ENCODE data around the gene BIN1.

Gene BIN1

DNA sequence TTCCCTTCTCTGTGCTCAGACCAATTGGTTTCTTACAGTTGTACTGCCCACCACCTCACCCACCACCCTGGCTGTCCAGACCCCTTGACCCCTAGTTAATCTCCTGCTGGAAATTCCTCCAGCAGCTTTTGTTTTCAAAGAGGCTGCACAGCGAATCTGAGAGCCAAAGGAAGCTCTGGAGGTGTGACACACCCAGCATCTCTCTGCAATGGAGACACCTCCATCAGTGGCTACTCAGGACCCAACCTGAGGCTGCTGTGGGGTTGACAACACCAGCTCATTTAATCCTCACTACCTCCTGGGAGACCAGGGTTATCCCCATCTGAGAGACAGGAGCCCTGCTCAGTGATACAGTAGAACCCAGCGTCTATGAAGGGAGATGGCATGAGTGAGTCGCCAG is 86.4 kb downstream of the BIN1 start:
- DNase-seq (ENCODE audit: low read depth) = no peak

DNA sequence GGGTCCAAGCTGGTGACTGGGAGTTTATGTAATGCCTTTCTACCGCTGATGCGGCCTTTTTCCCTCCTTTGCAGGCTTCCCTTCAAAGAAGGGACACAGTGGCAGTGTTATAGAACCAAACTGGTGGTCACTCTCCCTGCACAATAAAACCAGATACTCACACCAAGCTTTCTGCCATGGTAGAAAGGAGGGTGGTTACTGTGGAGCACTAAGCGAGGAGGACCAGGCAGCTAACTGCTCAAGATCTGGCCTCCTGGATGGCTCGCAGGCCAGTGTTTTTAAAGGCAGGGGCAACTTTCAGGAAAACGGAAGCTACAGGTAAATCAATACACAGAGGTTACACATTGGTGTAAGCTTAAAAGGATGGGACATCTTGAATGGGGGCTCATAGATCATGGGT is 89.4 kb downstream of the BIN1 start:
- no peak for DNase-seq (ENCODE audit: low read depth)

DNA sequence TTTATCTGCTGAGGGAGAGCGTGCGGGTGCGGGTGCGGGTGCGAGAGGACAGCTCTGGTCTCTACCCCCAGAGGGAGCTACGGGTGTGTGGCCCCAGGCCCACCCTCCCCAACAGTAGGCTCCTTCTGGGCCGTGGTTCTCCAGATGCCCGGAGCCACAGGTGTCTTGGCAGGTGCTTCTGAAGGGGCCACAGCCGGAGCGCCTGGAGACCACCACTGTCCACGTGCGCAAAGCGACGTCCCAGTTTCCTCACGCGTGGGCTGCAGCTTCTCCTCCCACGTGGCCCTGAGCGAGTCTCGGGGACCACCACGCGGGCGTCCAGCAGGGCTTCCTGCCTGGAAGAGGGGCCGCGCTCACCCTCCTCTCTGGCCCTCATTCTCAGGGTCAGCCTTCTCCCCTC is 90.6 kb downstream of the BIN1 start:
- DNase-seq (ENCODE audit: low read depth) = no peak

DNA sequence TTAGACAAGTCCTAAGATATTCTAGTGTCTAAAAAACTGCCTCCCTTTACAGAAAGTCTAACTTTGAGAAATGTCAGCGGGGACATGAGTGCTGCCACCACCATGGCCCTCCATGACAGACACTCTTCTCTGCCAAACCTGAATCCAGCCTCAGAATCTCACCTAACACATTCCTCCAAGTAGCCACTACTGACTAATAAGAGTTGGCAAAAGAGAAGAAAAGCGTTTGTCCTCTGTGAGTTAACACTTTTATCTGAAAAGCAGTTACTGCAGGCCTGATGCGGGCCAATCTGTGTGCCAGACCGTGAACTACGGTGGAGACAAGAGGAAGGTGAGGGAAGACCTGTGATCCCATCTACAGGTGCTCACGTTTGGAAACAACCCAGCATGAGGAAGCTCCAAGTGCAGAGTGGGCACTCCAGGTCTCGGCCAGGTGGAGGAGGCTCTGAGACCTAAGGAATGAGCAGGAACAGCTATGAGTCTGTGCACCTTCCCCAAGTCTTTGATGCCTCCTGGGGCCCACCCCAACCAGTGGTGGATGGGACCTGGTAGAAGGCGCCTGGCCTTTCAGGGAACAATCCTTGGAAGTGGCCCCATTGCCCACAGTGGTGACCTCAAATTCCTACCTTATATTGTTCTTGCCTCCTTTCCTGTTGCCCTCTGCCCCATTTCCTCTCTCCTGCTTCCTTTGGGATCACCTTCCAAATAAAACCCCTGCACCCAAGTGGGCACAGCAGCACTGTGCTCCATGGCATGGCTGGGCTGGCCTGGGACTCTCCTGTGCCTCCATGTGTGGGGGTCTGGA is 91.6 kb downstream of the BIN1 start:
- DNase-seq (ENCODE audit: low read depth) = peak; percentile 34

DNA sequence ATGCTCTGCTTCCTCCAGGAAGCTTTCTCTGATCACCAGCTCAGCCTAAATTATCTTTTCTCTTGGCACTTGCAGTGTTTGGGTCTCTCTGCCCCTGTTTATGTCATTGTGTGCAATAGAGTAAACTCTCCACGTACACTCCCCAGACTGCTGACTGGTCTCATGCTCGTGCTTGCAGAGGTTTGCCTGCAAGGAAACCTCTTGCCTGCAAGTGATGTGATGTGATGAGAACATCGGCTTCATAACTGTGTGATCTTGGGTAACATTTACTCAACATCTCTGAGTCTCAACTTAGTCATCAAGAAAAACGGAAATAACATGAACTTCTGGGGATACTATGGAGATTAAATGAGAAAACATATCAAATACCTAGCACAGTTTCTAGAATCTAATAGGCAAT is 92.3 kb downstream of the BIN1 start:
- DNase-seq (ENCODE audit: low read depth) = peak; percentile 99

DNA sequence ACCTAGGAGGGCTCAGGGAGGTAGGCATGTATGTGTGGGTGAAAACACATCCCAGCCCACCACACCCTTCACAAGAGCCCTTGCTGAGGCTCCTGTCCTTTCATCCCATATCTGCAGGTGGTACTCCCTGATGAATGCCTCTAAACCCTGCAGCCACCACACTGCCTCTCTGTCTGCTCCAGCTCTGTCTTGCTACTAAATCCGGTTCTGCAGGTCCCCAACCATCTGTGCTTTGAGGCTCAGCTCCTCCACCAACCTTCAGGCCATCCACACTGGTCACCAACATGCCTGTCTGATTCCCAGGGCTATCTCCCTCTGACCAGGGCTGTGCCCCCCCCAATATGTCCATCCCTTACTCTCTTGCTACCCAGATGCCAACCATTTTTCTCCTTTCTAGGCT is 92.7 kb downstream of the BIN1 start:
- DNase-seq (ENCODE audit: low read depth) = no peak

DNA sequence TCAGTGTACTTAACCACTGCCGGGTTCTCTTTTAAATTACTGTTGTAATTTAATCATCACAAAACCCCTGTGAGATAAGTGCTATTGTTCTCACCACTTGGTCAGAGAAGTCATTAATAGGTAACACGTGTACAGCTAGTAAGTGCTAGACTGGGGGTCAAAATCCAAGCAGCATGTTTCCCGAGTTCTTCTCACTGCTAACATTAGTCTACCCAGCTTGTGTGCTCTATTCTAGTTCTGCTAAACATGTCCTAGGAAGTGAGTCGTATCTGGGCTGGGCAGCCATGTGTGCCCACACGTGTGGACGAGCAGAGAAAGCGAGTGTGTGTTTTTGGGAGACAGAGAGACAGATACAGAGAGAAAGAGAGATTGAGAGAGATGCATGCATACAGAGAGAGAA is 94.1 kb downstream of the BIN1 start:
- DNase-seq (ENCODE audit: low read depth) = no peak

DNA sequence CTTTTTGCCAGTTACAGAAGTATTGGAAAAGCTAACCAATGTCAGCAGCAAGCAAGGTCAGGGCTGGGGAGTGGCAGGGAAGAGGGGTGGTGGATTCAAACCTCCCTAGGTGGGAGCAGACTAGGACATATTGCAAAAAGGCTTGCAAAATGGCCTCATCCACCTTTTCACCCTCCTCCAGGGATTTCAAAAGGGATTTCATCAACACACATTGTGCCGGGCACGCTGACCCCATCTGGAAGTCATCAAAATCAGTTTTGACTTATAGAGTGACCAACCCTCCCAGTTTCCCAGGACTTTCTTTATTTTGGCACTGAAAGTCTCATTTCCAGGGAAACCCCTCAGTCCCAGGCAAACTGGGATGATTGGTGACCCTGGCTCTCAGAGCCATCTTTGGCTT is 94.7 kb downstream of the BIN1 start:
- DNase-seq (ENCODE audit: low read depth) = peak; percentile 66

DNA sequence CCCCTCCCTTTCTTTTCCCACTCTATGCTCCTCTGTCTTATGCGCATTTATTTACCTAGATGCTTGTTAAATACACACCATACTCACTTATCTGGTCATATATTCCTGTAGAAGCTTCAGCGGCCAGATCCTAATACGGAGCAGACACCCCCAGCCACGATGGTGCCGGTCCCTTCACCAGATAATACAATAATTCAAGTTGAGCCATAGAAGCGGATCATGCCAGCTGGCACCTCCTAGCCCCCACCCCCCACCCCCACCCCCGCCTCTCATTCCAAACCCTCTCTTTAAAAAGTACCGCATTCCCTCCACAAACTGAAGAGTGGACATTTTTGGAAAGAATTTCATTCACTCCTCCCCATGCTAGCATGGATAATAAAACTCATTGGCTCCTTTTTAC is 95.2 kb downstream of the BIN1 start:
- DNase-seq (ENCODE audit: low read depth) = no peak

DNA sequence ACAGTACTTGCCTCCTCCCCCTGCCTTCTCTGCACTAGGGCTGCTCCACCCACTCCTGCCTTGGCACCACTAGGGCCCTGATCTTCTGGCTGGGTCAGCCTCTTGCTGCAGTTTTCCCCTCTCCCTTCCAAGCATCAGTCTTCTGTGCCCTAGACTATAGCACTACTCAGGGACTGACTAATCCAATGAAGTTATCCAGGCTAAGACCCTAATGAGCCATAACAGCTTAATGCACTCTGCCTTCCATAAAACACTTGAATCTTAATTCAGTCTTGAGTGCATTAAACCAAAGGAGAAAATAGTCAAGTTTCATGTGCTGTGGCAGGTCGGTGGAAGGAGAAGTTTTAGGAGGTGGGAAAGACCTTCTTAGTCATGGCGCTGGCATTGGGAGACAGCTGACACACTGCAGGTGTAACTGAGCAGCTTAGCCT is 95.7 kb downstream of the BIN1 start:
- no peak for DNase-seq (ENCODE audit: low read depth)

DNA sequence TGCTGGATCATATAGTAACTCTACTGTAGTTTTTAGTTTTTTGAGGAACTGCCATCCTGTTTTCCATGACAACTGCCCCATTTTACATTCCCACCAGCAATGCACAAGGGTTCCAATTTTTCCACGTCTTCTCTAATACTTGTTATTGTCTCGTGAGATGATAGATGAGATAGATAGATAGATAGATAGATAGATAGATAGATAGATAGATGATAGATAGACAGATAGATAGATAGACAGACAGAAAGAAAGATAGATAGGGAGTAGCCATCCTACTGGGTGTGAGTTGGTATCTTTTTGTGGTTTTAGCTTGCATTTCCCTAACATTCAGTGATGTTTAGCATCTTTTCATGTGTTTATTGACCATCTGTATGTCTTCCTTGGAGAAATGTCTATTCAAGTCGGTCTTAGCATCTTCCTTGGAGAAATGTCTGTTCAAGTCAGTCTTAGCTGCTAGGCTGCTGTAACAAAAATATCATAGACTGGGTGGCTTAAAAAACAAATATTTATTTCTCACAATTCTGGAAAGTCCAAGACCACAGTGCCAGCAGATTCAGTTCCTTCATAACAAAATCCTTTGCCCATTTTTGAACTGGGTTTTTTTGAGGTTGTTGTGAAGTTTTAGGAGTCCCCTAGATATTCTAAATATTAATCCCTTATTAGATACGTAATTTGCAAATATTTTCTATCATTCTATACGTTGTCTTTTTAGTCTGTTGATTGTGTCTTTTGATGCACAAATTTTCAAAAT is 98.5 kb downstream of the BIN1 start:
- no peak for DNase-seq (ENCODE audit: low read depth)

DNA sequence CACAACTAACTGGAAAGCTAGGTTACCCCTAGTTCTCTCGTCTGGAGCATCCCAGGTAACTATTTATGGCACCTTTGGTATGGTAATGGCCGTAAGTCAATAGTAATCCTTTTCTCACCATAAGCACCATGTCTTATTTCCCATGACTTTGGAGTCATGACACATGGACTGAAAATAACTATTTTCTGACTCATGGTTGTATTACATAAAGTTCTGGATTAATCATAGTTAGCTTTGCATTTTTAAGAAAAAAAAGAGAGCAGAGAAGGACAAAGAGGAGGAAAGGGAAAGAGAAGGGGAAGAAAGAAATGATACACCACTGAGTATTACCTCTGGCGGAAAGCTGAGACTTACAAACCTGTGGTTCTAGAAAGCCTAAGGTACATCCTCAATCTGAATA is 99.3 kb downstream of the BIN1 start:
- DNase-seq (ENCODE audit: low read depth) = peak; percentile 82

DNA sequence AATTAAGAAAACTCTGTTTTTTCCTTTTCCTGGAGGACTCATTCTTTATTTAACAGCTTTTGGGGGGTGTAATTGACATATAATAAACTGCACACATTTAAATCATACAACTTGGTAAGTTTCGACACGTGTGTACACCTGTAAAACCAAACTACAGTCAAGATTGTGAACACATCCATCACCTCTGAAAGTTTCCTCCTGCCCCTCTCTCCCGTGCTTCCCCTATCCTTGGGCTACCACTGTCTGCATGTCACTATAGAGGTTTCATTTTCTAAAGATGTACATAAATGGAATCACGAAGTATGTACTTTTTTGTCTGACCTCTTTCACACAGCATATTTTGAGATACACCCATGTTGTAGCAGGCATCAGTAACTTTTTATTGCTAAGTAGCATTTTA is 100.0 kb downstream of the BIN1 start:
- no peak for DNase-seq (ENCODE audit: low read depth)

DNA sequence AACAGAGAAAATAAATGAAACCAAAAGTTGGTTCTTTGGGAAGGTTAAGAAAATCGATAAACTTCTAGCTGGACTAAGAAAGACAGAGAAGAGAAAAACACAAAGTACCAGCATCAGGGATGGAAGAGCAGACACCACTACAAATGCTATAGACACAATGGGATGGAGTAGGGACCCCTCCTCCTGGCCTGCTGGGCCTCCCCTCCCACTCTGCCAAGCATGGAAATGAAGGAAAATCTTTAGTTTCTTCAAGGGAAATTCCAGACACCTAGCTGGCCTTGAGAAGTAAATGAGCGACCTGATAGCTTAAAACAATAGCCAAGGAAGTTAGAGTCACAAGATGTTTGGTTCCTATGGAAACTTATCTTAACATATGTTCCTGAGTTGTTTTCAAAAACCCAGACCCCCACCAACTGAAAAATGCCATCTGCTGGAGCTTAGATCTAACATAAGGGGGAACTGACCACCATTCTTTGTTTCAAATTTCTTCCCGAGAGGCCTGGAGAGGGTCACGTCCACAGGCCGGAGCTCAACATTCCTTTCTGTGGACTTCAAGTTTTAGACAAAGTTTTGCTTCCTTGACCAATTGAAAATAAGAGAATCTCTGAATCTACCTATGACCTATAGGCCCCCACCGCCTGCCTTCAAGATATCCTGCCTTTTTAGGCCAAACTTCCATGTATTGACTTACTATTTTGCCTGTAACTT is 101.9 kb downstream of the BIN1 start:
- no peak for DNase-seq (ENCODE audit: low read depth)

DNA sequence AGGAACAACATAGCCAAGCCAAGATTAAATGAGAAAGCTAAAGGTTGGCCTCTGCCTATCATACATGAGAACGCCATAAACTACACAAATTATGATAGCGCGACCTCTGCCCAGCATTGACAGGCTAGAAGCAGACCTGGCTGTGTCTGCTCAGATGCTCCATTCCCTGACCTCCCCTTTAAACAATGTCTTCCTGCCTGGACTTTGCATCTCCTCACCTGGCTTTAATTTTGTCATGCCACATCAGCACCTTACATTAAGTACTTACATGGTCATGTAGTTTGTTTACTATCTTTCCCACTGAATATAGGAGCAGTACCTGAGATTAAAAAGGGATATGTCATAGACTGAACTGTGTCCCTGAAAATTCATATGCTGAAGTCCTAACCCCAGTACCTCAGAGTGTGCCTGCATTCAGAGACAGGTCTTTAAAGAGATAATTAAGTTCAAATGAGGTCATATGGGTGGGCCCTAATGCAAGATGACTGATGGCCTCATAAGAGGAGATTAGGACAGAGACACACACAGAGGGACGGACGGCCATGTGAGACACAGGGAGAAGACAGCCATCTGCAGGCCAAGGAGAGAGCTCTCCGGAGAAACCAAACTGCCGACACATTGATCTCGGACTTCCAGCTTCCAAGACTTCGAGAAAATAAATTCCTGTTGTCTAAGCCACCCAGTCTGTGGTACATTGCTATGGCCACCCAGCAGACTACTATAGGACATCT is 103.7 kb downstream of the BIN1 start:
- no peak for DNase-seq (ENCODE audit: low read depth)

DNA sequence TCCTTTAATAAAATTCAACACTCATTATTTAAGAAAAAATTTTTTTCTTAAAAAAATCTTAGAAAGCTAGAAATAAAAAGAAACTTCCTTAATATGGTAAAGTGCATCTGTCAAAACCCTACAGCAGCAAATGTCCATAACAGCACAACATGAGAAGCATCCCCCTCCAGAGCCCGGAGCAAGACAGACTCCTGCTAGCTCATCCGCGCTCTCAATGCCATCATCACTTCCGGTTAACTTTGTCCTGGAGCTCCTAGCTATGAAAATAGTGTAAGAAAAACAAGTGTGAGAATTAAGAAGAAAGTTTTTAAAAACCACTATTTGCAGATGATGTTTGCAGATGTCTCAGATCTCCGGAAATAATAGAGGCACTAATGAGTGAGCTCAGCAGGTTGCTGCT is 105.2 kb downstream of the BIN1 start:
- DNase-seq (ENCODE audit: low read depth) = no peak

DNA sequence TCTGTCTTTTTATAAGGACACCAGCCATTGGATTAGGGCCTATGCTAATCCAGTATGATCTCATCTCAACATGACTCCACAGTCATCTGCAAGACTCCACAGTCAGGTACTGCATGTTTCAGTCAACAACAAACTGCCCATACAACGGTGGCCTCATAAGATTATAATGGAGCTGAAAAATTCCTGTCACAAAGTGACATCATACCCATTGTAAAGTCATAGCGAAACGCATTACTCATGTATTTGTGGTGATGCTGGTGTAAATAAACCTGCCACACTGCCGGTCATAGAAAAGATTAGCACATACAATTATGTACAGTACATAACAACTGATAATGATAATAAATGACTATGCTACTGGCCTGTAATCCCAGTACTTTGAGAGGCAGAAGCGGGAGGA is 106.0 kb downstream of the BIN1 start:
- peak; percentile 74 for DNase-seq (ENCODE audit: low read depth)

DNA sequence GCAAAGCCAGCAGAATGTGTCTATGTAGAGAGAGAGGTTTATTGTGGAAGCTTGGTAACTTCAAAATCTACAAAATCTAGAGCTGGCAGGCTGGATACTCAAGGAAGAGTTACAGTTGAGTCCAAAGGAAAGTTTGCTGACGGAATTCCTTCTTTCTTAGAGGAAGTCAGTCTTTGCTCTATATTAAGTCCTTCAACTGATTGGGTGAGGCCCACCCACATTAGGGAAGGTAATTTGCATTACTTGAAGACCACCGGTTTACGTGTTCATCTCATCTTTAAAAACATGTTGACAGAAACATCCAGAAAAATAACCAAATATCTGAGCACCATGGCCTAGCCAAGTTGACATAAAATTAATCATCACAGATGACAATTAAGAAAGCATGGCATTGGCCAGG is 106.8 kb downstream of the BIN1 start:
- no peak for DNase-seq (ENCODE audit: low read depth)

DNA sequence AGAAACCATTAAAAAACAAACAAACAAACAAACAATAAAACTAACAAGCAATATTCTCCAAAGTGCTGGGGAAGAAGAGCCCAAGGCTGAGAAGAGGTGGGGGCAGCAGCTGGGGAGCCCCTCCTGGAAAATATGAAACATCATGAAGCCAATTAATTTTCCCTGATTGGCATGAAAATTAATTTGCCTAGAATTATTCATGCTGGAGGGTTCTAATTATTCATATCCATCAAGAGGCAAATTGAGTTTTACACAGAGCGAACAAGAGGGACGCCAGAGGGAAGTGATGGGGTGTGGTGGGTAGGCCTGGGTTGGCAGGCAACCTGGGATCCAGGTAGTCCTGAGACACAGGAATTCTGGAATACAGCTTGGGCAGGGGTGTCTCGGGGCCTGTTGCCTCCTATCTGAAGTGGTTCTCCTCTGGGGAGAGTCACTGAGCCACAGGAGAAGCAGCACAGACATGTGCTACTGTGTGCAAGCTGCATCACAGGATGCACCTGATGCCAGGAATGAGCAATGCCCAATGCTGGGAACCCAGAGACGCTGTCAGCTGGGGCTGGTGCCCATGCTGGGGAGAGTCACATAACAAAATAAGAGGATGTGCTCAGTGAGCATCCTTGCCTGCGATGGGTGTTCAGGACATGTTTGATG is 107.7 kb downstream of the BIN1 start:
- no peak for DNase-seq (ENCODE audit: low read depth)

DNA sequence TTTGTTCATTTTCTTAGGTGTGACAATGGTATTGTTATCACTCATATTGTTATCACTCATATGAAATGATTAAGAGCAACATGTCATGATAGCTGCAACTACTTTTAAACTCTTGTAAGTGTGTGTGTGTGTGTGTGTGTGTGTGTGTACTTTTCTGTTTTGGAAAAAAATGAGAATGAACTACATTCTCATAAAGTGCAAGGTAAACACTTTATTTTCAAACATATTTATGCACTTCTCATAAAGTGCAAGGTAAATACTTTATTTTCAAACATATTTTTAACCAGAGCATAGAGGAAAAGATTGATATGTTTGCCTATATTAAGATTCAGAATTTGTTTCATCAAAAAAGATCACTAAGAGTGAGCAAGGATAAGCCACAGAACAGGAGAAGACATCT is 108.5 kb downstream of the BIN1 start:
- DNase-seq (ENCODE audit: low read depth) = no peak
